HL-60 (cell line): ENCODE results near the gene MAP3K21.

Source experiments
- GABPA ChIP-seq: IDR thresholded peaks from 2 replicates; pipeline ENCODE4 v1.6.1; 2012; ENCODE audit warnings: low read depth
- POLR2AphosphoS5 ChIP-seq: IDR thresholded peaks from 2 replicates; pipeline ENCODE4 v1.6.1; 2012; ENCODE audit warnings: low read depth
- SPI1 ChIP-seq: IDR thresholded peaks from 2 replicates; pipeline ENCODE4 v1.6.1; 2012; ENCODE audit warnings: low read depth, mild to moderate bottlenecking, borderline replicate concordance
- TF ChIP-seq, protein P1 (sequence below): IDR thresholded peaks from one replicate; pipeline ENCODE4 v1.5.1; 2011; ENCODE audit warnings: low read length, control low read depth, inconsistent platforms; ENCODE audit not compliant: insufficient read depth
- TF ChIP-seq, protein P2 (sequence below): IDR thresholded peaks from 2 replicates; pipeline ENCODE4 v1.6.1; 2012; ENCODE audit warnings: low read depth; ENCODE audit not compliant: insufficient replicate concordance

DNA sequence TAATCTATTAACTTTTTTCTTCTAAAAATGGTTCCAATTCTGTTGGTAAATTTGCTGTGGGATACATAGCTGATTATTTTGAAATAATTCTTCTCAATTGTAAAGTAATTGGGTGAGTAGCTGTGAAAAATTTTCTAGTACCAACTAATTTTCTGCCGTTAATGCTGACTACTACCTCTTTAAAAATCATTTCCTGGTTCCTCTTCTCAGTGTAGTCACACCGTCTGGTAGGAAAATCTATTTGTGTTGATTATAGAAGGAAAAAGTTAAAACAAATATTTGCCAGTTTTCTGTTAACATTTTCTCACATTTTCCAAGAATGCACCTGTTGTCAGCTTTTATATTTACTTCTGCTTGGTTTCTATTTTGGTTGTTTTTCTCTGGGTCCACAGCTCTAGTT lies 82.0 kb downstream of the MAP3K21 start:
- TF ChIP-seq POLR2AphosphoS5: no peak
- TF ChIP-seq, protein P1, sequence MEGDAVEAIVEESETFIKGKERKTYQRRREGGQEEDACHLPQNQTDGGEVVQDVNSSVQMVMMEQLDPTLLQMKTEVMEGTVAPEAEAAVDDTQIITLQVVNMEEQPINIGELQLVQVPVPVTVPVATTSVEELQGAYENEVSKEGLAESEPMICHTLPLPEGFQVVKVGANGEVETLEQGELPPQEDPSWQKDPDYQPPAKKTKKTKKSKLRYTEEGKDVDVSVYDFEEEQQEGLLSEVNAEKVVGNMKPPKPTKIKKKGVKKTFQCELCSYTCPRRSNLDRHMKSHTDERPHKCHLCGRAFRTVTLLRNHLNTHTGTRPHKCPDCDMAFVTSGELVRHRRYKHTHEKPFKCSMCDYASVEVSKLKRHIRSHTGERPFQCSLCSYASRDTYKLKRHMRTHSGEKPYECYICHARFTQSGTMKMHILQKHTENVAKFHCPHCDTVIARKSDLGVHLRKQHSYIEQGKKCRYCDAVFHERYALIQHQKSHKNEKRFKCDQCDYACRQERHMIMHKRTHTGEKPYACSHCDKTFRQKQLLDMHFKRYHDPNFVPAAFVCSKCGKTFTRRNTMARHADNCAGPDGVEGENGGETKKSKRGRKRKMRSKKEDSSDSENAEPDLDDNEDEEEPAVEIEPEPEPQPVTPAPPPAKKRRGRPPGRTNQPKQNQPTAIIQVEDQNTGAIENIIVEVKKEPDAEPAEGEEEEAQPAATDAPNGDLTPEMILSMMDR: no peak
- TF ChIP-seq, protein P2, sequence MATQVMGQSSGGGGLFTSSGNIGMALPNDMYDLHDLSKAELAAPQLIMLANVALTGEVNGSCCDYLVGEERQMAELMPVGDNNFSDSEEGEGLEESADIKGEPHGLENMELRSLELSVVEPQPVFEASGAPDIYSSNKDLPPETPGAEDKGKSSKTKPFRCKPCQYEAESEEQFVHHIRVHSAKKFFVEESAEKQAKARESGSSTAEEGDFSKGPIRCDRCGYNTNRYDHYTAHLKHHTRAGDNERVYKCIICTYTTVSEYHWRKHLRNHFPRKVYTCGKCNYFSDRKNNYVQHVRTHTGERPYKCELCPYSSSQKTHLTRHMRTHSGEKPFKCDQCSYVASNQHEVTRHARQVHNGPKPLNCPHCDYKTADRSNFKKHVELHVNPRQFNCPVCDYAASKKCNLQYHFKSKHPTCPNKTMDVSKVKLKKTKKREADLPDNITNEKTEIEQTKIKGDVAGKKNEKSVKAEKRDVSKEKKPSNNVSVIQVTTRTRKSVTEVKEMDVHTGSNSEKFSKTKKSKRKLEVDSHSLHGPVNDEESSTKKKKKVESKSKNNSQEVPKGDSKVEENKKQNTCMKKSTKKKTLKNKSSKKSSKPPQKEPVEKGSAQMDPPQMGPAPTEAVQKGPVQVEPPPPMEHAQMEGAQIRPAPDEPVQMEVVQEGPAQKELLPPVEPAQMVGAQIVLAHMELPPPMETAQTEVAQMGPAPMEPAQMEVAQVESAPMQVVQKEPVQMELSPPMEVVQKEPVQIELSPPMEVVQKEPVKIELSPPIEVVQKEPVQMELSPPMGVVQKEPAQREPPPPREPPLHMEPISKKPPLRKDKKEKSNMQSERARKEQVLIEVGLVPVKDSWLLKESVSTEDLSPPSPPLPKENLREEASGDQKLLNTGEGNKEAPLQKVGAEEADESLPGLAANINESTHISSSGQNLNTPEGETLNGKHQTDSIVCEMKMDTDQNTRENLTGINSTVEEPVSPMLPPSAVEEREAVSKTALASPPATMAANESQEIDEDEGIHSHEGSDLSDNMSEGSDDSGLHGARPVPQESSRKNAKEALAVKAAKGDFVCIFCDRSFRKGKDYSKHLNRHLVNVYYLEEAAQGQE: no peak
- TF ChIP-seq GABPA: no peak
- TF ChIP-seq SPI1: no peak
